Choroid plexus epithelial cell (primary cell): ENCODE results near the gene MDM4.

Experiments used
- DNase-seq: peaks from one replicate; pipeline ENCODE4 v3.0.0-alpha.2; 2010; ENCODE audit warnings: low read depth
- H3K4me3 ChIP-seq: 2 replicates; pipeline ENCODE4 v1.5.1; 2011; ENCODE audit warnings: low read depth, mild to moderate bottlenecking, control low read depth, low read length, moderate library complexity
- CTCF ChIP-seq: conservative IDR thresholded peaks from 2 replicates; pipeline ENCODE4 v1.5.1; 2011; ENCODE audit warnings: low read depth, mild to moderate bottlenecking, control low read depth, inconsistent platforms, low read length, moderate library complexity

MDM4 gene

GRCh38 chr1:204581759-204582158, 65.6 kb downstream of the MDM4 start:
- DNase-seq = no peak
- no peak overlapping the region for H3K4me3 ChIP-seq
- TF ChIP-seq CTCF = no peak

- DNase-seq = no peak
- no peak for TF ChIP-seq CTCF
- no peak overlapping the region for H3K4me3 ChIP-seq
Observed at GRCh38 chr1:204583909-204584632, 67.9 kb downstream of the MDM4 start.

- no peak for DNase-seq
- no peak overlapping the region for H3K4me3 ChIP-seq
- TF ChIP-seq CTCF = no peak
Observed at GRCh38 chr1:204584699-204585372, 68.6 kb downstream of the MDM4 start.

GRCh38 chr1:204587621-204588020, 71.4 kb downstream of the MDM4 start:
- DNase-seq = no peak

GRCh38 chr1:204588826-204589225, 72.6 kb downstream of the MDM4 start:
- DNase-seq = no peak

More at GRCh38 chr1:204587621-204588020, 71.4 kb downstream of the MDM4 start:
- no peak overlapping the region for H3K4me3 ChIP-seq
- TF ChIP-seq CTCF = no peak

GRCh38 chr1:204589409-204590038, 73.3 kb downstream of the MDM4 start:
- no peak for DNase-seq
- H3K4me3 ChIP-seq = no peak overlapping the region
- no peak for TF ChIP-seq CTCF

More at GRCh38 chr1:204588826-204589225, 72.6 kb downstream of the MDM4 start:
- no peak for TF ChIP-seq CTCF
- H3K4me3 ChIP-seq = no peak overlapping the region
